Bone marrow (tissue), 2 donors: Measurements from ENCODE around the gene AFF1.

ENCODE experiments used
- DNase-seq, 2 donors: peaks; one replicate each; lab custom pipeline; 2025; lab: John Stamatoyannopoulos, UW

Gene AFF1

DNA sequence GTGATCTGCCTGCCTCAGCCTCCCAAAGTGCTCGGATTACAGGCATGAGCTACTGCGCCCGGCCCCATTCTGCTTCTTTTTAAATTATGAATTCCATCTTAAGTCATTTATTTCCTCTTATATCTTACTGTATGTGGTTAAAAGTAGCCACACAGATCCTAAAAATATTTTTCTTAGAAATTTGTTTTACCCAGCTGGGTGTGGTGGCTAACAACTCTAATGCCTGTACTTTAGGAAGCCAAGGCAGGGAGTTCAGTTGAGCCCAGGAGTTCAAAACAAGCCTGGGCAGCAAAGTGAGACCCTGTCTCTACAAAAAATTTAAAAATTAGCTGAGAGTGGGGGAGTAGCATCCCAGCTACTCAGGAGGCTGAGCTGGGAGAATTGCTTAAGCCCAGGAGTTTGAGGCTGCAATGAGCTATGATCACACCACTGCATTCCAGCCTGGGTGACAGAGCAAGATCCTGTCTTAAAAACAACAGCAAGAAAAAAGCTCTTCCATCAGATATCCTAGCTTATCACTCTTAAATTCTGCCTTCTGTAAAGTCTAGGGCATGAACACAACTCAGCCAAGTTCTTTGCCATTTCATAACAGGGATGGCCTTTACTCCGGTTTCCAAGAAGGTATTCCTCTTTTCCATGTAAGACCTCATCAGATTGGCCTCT, 15.1 kb upstream of the AFF1 start:
- no peak for DNase-seq

DNA sequence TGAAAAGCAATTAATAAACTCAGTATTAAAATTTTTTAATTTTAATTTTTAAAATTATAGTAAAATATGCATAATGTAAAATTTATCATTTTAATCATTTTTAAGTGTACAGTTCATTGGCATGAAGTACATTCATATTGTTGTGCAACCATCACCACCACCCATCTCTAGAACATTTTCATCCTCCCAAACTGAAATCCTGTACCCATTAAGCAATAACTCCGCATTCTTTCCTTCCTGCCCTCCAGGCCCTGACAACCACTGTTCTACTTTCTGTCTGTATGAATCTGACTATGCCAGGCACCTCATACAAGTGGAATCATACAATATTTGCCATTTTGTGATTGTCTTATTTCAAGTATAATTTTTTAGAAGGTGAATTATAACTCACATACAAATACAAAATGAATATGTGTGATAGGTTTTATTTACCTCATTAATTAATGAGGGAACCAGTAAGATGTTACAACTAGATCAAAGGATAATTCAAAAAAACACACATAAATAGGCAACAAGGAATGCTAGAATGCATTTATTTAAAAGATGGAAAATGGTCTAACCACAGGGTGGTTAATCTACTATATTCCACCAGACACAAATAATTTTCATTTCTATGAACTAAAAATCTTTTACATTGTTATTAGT, 13.1 kb upstream of the AFF1 start:
- no peak for DNase-seq

DNA sequence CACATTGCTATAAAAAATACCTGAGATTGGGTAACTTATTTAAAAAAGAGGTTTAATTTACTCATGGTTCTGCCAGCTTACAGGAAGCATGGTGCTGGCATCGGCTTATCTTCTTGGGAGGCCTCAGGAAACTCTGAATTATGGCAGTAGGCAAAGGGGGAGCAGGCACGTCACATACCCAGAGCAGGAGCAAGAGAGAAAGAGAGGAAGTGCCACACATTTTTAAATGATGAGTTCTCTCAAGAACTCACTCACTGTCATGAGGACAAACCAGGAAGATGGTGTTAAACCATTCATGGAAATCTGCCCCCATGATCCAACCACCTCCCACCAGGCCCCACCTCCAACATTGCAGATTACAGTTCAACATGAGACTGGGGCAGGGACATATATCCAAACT, 10.0 kb upstream of the AFF1 start:
- peak in 1 of 2 donors; percentile 51 for DNase-seq

DNA sequence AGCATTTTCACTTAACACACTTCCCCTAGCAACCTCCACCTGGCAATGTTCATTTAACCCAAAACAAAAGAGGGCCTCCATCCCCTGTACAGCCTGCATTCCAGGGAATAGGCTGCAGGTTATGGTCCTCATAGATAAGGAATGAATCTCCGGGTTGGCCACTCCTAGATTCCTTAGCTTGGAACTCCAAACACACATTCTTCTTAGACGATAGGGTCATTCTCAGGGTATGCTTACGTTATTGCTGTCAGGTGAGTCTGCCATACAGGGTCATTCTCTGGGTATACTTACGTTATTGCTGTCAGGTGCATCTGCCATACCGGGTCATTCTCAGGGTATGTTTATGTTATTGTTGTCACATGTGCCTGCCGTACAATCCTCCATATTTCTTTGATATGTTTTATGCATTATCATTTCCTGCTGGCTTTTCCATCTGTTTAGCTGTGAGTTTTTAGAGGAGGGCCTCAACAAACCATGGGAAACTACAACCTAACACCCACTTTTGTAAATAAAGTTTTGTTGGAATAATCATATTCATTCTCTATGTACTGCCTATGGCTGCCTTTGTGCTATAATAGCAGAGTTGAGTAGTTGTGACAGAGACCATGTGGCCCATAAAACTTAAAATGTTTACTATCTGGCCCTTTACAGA, 8.2 kb upstream of the AFF1 start:
- DNase-seq = no peak

DNA sequence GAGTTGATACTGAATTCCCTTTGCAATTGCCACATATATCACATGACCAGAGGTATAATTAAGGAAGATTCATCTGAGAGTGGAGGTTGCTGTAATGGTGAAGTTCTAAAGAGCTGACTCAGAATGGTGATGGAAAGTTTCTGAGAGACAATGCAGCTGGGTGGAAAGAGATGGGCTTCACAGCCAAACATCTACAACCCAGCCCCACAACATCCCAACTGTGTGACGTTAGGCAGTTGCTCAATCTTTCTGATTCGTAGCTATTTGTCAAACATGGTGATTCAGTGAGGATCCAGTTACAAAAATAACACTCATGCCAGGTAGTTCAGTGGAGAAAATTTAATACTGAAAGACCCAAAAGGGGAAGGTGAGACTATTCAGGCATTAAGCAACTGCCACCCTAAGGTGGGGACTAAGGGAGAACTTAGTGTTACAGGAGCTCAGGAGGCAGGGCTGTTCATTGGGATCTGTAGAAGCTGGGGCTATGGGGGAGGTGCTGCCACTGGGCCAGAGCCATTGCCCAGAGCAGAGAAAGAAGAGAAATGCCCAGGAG, 6.9 kb upstream of the AFF1 start:
- peak; percentile 16 to 52 for DNase-seq

DNA sequence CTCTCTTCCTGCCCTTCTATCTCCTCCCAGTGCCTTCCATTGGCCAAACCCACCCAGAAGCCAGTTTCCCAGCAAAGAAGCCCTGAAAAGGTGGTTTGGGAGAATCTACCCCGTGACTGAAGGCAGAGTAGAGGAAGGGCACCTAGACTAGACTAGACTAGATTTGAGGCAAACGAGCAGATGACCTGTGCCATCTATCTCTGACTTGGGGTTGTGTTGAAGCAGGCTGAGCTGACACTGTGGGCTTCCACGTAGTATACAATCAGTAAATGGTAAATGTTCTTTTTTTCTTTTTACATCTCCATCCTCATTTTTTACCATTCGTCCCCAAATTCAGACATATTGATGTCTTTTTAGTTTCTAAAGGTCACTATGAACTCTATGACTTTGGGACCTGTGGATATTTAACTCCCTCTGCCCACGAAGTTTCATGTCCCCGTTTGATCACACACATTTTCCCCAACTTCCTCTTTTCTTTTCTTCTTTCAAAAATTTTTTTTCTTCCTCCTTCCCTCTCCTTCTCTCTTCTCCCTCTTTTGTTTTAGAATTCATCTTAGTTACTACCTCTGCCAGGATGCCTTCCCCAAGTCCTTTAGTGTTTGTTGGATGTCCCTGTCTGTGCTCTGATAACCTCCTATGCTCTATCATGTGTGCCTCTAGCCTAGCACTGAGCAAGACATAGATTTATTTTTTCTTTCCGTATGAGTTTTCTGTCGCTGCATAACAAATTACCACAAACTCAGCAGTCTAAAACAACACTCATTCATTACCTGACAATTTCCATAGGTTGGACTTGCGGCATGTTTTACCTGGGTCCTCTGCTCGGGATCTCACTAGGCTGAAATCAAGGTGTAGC, 6.2 kb upstream of the AFF1 start:
- no peak for DNase-seq

DNA sequence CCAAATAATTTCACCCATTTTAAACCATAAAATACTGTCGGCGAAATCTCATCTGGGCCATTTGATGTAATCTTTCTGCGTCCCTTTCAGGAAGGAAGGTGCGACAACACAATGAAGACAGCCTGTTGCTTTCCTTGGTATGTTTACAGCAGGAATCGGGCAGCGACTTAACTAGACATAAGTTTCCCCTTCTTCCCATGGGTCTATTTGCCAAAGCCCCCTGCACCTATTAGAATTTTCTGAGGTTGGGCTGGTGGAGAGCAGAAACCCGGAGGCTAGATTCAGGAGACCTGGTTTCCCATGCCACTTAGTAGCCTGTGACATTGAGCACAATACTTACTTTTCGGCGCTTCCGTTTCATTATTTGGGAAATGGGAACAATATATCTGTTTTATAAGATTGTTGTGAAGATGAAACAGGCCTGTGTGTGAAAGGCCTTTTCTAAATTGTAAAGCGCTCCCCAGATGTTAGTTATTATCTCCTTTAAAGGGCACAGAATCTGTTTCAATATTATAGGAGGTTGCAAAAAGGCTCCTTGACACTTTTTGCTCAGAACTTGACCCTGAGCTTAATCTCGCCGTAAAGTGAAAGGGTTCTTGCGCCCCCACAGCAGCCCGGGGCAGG, 552 bp upstream of the AFF1 start:
- no peak for DNase-seq

DNA sequence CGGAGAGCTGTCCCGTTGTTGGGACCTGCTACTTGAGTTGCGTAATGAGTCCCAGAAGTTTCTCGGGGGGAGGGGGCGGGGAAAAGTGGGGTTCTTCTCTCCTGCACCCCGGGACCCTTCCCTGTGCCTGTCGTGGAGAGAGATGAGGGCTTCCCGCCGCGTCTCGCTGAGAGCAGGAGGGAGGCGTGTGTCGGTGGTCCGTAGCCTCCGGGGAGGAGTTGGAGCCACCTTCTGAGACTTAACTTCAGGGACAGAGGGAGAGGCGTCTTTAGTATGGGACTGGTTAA, 698 bp downstream of the AFF1 start:
- peak in 1 of 2 donors; percentile 53 for DNase-seq

DNA sequence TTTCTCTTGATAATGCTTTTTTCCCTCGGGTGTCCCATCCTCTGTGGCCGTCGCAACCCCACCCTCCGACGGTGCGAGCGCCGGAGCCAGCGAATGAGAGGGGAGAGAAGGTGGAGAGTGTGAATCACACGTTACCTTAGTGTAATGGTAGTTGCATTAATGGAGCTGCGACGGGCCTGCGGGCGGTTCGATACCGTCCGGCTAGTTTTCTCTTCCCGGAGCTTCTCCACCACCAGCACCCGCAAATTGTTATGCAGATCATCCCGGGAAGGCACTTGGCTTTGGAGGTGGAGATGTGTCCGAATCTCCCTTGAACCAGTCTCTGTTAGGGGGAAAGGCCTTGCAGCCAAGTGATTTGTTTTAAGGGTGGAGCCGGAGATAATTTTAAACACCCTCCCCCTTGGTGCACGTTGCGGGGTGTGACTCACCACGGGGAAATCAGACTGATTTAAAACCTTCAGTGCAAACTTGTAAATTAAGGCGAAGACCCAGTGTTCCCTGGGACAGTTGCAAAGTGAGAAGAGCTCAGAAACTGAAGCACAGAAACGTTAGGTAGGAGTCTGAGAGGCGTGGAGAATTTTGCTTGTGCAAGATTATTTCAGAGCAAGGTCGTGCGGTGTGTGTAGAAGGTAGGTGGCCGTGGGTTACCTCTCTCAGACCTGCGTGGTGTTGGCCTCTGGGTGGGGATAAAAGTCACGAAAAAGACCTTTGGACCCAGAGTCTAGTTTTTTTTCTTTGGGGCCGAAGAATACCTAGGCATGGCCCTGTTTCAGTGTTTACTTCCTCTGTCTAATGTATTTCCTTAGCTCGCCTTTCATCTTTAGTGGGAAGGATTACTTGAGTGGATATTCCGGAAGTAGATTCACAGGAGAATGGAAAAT, 1.3 kb downstream of the AFF1 start:
- DNase-seq = peak; percentile 58 to 82

DNA sequence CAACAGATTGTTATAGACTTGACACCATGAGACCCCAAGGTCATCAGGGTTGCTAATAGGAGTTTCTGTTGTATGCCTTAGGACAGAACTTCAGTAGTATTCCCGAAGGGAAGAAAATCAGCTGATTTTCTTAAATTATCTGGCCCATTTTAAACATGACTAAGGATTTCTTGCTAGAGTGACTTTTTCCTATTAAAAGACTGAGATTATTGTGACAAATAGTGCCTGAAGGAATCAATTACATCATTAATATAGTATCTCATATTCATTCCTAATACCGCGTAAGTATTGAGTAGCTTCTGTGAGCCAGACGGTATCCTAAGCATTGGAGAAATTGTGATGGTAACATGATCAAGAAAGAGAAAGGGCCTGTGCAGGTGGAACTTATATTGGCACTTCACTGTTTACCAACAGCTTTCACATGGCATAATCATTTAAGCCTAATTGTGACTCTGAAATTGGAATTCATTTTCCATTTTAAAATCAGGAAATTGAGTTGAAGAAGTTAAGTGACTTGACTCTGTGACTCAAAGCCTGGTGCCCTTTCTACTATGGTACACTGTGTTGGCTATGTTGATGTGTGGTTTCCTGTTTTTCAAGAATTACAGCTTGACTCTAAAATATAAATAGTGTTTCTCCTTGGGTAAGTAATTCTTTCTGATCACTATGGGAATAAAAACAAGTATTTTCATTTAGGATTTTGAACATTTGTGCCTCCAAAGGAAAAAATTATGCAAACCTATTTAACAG, 4.1 kb downstream of the AFF1 start:
- DNase-seq = peak in 1 of 2 donors; percentile 88

DNA sequence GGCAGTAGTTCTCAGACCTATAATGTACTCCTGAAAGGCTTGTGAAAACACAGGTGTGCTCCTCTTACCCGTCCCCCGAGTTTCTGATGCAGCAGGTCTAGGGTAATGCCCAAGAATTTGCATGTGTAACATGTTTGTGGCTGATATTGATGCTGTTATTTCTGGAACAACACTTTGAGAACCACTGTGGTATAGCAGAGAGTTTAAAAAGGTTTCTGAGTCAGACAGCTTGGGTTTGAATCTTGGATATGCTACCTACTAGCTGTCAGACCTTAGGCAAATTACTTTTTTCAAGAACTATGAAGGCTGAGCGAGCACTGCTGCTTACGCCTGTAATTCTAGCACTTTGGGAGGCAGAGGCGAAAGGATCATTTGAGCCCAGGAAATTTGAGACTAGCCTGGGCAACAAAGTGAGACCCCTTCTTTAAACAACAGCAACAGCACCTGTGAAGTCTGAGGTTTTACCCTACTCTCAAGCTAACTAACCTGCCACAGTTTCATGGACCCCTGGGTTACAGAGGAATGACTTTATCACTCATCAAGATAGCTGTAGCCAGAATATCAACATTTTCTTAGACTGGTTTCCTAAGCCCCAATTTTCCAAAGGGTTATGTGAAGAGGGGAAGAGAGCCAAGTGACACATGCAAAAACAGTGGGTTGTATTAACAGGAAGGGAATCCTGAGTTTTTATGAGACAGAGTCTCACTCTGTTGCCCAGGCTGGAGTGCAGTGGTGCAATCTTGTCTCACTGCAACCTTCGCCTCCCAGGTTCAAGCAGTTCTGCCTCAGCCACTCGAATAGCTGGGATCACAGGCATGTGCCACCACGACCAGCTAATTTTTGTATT, 5.1 kb downstream of the AFF1 start:
- no peak for DNase-seq

DNA sequence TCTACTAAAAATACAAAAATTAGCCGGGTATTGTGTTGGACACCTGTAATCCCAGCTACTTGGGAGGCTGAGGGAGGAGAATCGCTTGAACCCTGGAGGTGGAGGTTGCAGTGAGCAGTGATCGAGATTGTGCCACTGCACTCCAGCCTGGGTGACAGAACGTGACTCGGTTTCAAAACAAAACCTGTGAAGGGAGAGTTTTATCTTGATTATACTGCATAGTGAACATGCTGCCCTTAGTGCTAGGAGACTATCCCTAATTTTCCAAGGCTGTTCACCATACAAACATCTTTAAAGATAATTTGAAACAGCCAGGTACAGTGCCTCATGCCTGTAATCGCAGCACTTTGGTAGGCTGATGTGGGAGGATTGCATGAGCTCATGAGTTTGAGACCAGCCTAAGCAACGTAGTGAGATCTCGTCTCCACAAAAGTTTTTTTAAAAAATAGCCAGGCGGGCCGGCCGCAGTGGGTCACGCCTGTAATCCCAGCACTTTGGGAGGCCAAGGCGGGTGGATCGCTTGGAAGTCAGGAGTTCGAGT, 6.2 kb downstream of the AFF1 start:
- DNase-seq = no peak

DNA sequence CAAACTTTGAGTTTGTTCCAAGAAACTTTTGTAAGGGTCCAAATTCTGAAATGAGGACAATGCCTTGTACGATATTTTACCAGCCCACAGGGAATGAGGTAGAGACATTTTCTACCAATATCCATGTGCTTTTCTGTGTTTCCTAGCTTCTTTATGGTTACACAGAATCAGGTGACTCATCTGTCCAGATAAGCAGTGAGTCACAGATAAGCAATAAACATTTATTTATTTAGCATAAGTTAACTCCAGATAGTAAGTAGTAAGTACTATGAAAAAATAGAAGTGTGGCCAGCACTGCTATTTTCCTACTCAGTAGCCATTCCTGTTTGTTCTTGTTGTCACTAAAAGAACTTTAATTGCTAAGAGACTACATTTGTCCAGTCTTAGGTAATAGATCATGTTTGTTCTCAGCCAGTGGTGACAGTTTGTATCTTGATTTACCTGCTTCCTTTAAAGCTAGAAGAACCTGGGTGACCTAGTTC, 7.4 kb downstream of the AFF1 start:
- DNase-seq = no peak

DNA sequence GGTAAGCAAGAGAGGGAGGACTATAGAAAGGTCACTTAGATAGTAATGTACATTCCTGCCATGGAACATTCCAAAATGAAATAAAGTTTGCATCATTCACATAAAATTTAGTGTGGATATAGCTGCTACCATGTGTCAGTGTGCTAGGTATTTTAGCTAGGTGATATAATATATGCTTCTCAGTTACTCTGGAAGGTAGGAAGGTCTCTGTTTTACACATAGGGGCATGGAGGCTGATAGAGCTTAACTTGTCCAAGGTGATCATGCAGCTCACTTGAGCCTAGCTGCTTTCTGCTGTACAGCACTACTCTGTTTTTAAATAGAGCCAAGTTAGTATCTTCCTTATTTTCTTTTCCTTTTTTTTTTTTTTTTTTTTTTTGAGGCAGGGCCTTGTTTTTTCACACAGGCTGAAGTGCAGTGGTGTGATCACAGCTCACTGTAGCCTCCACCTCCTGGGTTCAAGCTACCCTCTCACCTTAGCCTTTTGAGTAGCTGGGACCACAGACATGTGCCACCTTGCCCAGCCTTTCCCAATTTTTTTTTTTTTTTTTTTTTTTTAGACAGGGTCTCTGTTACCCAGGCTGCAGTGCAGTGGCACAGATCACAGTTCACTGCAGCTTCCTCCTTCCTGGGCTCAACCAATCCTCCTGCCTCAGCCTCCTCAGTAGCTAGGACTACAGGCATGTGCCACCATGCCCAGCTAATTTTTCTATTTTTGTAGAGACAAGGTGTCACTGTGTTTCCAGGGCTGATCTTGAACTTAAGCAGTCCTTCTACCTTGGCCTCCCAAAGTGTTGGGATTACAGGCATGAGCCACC, 10.4 kb downstream of the AFF1 start:
- no peak for DNase-seq

DNA sequence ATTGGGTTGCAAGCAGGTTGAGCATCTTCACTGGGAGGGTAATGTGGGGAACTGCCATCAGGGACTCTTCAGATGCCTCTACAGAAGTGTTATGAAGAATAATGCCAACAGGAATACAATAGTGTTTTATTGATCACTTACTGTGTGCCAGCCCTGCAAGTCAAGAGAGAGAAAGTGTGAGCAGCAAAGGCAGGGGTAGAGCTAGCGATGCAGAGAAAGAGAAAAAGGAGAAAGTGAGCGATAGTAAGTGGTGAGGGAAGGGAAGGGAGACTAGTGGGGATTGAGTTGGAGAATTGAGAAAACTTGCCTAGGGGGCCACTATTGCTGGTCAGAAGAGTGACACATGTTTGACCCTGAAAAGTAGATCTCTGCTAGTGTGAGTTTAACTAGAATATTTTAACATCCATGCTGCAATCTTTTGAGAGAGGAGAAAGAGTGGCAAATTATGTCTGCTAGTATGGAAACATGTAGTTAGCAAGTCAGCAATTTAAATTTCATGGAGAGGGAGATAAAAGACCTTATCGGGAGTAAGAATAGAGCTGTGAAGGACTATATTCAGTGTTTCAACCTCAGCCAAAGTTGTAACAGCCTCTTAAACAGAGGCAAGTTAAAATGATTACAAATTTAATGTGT, 12.2 kb downstream of the AFF1 start:
- DNase-seq = no peak

DNA sequence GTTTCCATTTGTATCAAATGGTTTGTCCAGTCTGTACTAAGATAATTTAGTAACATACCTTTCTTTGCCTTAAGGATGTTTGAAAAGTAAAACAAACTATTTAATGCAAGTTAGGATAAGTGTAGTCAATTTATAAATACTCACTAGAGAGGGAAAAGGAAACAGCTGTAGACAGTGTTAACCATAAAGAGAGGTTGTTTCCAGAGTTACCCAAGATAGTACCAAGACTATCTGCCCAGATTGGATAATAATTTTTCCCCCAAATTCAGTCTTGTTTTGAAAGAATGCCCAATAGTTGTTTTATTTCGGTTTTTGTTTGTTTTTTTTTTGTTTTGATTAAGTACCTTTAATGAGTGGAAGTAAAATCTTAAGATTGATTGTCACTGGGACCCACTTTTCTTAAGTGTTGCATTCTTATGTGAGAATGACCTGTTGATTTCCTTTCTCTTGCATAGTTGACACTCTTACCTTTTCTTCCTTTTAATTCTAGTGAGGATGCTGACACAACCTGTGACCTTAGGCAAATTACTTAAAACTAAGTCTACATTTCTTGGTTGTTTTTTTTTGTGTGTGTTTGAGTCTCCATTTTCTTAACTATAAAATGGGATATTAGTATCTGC, 12.8 kb downstream of the AFF1 start:
- DNase-seq = peak in 1 of 2 donors; percentile 74

DNA sequence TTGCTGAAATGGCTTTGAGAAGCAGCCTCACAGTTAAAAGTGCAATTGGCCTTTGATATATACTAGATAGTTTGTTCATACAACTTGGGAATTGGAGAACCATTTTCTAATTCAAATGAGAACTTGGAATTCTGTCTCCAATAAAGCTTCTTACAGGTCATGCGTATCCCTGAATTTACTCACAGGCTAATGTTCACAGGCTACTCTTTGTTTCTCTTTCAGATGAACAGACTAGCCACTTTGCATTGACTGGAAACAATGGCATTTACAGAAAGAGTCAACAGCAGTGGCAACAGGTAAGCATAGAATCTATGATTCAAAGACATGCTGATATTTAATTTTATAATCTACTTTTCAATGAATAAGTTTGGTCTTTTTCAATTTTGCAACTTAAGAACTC, 13.5 kb downstream of the AFF1 start:
- DNase-seq = no peak
